A673 (cell line): ENCODE measurements around the gene BMF. TPM values are rescaled to one million over a fixed set of nuclear protein-coding genes. Genes with fewer than 3 reads are reported as not detected.

Source experiments
- BruUV-seq: library from RNA; stranded (reverse); fragments of 400-500 nt; replicated peaks from 2 replicates; lab custom pipeline; 2021; lab: Mats Ljungman, UMichigan
- CTCF ChIA-PET: fragments of 300-600 bp; sonication (Branson Sonifier 250); formaldehyde crosslinking; loops from one replicate; lab custom pipeline; 2022; ENCODE audit warnings: antibody characterized with exemption; lab: Charles Lee
- POLR2A ChIA-PET: fragments of 300-600 bp; sonication (Branson Sonifier 250); formaldehyde crosslinking; loops from one replicate; lab custom pipeline; 2022; ENCODE audit warnings: antibody characterized with exemption; ENCODE audit not compliant: low non-redundant PET; lab: Charles Lee
- DNase-seq: peaks from one replicate; pipeline ENCODE4 v3.0.0-alpha.2; 2015; ENCODE audit warnings: low spot score
- H3K27ac ChIP-seq: fragments of 200-600 bp; sonication (generic); 2 replicates; pipeline ENCODE4 v1.5.1; 2016; ENCODE audit warnings: mixed run types, low read depth, mild to moderate bottlenecking, mixed read lengths, antibody characterized with exemption, low read length; ENCODE audit not compliant: poor library complexity, severe bottlenecking
- H3K27me3 ChIP-seq: fragments of 200-600 bp; sonication (generic); replicated peaks from 2 replicates; pipeline ENCODE4 v1.6.1; 2017; ENCODE audit warnings: mixed run types, low read depth, mild to moderate bottlenecking, mixed read lengths, antibody characterized with exemption, low read length; ENCODE audit not compliant: insufficient read depth, poor library complexity
- H3K36me3 ChIP-seq: fragments of 200-600 bp; sonication (generic); 2 replicates; pipeline ENCODE4 v1.6.1; 2016; ENCODE audit warnings: mixed run types, mild to moderate bottlenecking, mixed read lengths, antibody characterized with exemption, low read length; ENCODE audit not compliant: insufficient read depth, poor library complexity, severe bottlenecking
- H3K4me1 ChIP-seq: fragments of 200-600 bp; sonication (generic); 2 replicates; pipeline ENCODE4 v1.6.1; 2017; ENCODE audit warnings: mixed run types, mild to moderate bottlenecking, mixed read lengths, antibody characterized with exemption, low read length; ENCODE audit not compliant: insufficient read depth, poor library complexity, severe bottlenecking
- H3K4me3 ChIP-seq: fragments of 200-600 bp; sonication (generic); 2 replicates; pipeline ENCODE4 v1.5.1; 2016; ENCODE audit warnings: low read depth, mixed run types, mild to moderate bottlenecking, mixed read lengths, low read length; ENCODE audit not compliant: poor library complexity, severe bottlenecking
- H3K9me3 ChIP-seq: fragments of 200-600 bp; sonication (generic); 2 replicates; pipeline ENCODE4 v1.6.1; 2016; ENCODE audit warnings: mixed run types, low read depth, mild to moderate bottlenecking, mixed read lengths, antibody characterized with exemption, low read length; ENCODE audit not compliant: poor library complexity, severe bottlenecking
- EZH2 ChIP-seq: fragments of 200-600 bp; sonication (generic); IDR thresholded peaks from 2 replicates; pipeline ENCODE4 v1.6.1; 2017; ENCODE audit warnings: borderline replicate concordance, low read depth, mild to moderate bottlenecking, mixed read lengths, antibody characterized with exemption, low read length; ENCODE audit not compliant: poor library complexity, severe bottlenecking
- intact Hi-C: fragments of 100-400 bp; cut with micrococcal nuclease; formaldehyde crosslinking; loops from one replicate; pipeline ENCODE4 v1.10.0; 2022; ENCODE audit not compliant: unreplicated experiment
- total RNA-seq: library from RNA; stranded (reverse); gene quantifications from 2 replicates; pipeline ENCODE4 v1.2.3, GENCODE V29; 2021
- TF ChIP-seq, protein P1 (sequence below): fragments of 300-800, 200-600 bp; sonication (generic); conservative IDR thresholded peaks from 2 replicates; pipeline ENCODE4 v1.5.1; 2017; ENCODE audit warnings: low read depth, mild to moderate bottlenecking, antibody characterized with exemption, low read length, moderate library complexity, mixed read lengths

BMF gene
- total RNA-seq, 1 experiment from 2014 or later: 18.5 TPM

DNA sequence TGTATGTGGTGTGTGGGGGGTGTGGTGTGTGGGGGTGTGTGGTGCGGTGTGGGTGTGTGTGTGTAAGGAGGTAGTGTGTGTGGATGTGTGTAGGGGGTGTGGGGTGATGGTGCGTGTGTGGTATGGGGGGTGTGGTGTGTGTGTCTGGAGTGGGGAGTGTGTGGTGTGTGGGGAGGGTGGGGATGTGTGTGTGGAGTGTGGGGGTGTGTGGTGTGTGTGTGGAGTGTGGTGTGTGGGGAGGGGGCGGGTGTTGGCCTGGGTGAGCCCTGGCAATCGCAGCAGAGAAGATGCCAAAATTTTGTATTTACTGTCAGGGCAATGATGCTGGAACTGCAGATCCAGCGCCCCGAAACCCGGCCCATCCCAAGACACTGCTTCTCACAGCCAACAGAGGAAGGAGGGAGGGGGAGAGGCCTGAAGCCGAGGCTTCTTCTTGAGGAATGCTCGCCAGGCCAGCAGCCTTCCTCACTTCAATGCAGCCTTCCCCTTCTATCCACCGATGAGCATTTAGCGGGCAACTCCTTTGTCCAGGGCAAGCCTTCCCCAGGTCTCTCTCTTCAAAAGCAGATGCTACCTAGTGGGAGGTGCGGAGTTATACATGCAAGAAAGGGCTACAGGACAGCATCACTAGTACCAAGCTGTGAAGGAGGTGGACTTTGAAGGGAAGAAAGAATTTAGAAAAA, 57.8 kb downstream of the BMF start:
- peak; percentile 59 for DNase-seq
- no peaks in the 10 kb centered on the region for H3K9me3 ChIP-seq
- no peak overlapping the region for H3K4me3 ChIP-seq
- intact Hi-C loops: no loop called here
- no peaks in the 10 kb centered on the region for H3K36me3 ChIP-seq
- H3K27ac ChIP-seq: peak overlapping the region; percentile 45
- ChIA-PET POLR2A (no interaction called here), CTCF (no interaction called here)
- H3K27me3 ChIP-seq: no peaks in the 10 kb centered on the region
- peaks cover 26% of the 10 kb centered on the region for H3K4me1 ChIP-seq
- TF ChIP-seq, protein P1, sequence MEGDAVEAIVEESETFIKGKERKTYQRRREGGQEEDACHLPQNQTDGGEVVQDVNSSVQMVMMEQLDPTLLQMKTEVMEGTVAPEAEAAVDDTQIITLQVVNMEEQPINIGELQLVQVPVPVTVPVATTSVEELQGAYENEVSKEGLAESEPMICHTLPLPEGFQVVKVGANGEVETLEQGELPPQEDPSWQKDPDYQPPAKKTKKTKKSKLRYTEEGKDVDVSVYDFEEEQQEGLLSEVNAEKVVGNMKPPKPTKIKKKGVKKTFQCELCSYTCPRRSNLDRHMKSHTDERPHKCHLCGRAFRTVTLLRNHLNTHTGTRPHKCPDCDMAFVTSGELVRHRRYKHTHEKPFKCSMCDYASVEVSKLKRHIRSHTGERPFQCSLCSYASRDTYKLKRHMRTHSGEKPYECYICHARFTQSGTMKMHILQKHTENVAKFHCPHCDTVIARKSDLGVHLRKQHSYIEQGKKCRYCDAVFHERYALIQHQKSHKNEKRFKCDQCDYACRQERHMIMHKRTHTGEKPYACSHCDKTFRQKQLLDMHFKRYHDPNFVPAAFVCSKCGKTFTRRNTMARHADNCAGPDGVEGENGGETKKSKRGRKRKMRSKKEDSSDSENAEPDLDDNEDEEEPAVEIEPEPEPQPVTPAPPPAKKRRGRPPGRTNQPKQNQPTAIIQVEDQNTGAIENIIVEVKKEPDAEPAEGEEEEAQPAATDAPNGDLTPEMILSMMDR: no peak
- no peak for TF ChIP-seq EZH2
- no TSS peak for BruUV-seq

GRCh38 chr15:40048926-40049475, 59.7 kb downstream of the BMF start:
- Histone ChIP-seq H3K27ac (peak overlapping the region; percentile 35), H3K36me3 (no peaks in the 10 kb centered on the region), H3K27me3 (no peaks in the 10 kb centered on the region), H3K4me1 (peaks cover 39% of the 10 kb centered on the region), H3K4me3 (no peak overlapping the region), H3K9me3 (no peaks in the 10 kb centered on the region)
- intact Hi-C loops: loop anchor here (10.0 kb wide), 1 partner anchor 376 kb away; no protein-coding TSS in a partner anchor
- CTCF ChIA-PET: interaction anchor here (2.4 kb wide), 1 partner anchor 56 kb away, joined by 9 read pairs; no protein-coding TSS in a partner anchor
- no peak for TF ChIP-seq EZH2
- TF ChIP-seq, protein P1: no peak
- POLR2A ChIA-PET: no interaction called here
- no TSS peak for BruUV-seq
- no peak for DNase-seq

GRCh38 chr15:40048211-40048792, 60.4 kb downstream of the BMF start:
- Histone ChIP-seq H3K27ac (peak overlapping the region; percentile 69), H3K27me3 (no peaks in the 10 kb centered on the region), H3K9me3 (no peaks in the 10 kb centered on the region), H3K4me3 (no peak overlapping the region), H3K4me1 (peaks cover 39% of the 10 kb centered on the region), H3K36me3 (no peaks in the 10 kb centered on the region)
- intact Hi-C loops: loop anchor here (10.0 kb wide), 1 partner anchor 376 kb away; no protein-coding TSS in a partner anchor
- DNase-seq: no peak
- ChIA-PET CTCF (interaction anchor here (1.1 to 2.4 kb wide), 2 partner anchors 57 to 225 kb away, joined by 3 to 9 read pairs; no protein-coding TSS in a partner anchor), POLR2A (no interaction called here)
- BruUV-seq: no TSS peak
- TF ChIP-seq EZH2: no peak
- TF ChIP-seq, protein P1: no peak
